GM12874 (cell line): Measurements from ENCODE around the gene KCNK13.

ENCODE experiments used
- TF ChIP-seq, protein P1 (sequence below): IDR thresholded peaks from 2 replicates; pipeline ENCODE4 v1.5.1; 2011; ENCODE audit warnings: low read depth, mild to moderate bottlenecking, control low read depth, low read length, moderate library complexity; ENCODE audit not compliant: insufficient read depth

Gene KCNK13

DNA sequence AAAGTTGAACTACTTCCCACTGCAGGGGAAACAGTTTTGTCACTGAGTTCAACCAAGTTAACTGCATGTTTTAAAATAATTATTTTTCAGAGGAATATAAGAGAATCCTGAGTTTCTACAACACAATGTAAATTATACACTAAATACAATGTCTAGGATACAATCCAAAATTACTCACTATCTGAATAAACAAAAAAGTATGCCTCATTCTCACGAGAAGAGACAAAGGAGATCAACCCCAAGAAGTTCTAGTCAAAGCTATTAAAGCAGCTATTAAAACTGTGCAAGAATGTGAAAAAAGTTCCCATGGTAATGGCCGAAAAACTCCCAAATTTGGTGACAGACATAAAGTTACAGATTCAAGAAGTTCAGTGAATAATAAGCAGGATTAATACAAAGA is 8.8 kb upstream of the KCNK13 start:
- TF ChIP-seq, protein P1, sequence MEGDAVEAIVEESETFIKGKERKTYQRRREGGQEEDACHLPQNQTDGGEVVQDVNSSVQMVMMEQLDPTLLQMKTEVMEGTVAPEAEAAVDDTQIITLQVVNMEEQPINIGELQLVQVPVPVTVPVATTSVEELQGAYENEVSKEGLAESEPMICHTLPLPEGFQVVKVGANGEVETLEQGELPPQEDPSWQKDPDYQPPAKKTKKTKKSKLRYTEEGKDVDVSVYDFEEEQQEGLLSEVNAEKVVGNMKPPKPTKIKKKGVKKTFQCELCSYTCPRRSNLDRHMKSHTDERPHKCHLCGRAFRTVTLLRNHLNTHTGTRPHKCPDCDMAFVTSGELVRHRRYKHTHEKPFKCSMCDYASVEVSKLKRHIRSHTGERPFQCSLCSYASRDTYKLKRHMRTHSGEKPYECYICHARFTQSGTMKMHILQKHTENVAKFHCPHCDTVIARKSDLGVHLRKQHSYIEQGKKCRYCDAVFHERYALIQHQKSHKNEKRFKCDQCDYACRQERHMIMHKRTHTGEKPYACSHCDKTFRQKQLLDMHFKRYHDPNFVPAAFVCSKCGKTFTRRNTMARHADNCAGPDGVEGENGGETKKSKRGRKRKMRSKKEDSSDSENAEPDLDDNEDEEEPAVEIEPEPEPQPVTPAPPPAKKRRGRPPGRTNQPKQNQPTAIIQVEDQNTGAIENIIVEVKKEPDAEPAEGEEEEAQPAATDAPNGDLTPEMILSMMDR: no peak

DNA sequence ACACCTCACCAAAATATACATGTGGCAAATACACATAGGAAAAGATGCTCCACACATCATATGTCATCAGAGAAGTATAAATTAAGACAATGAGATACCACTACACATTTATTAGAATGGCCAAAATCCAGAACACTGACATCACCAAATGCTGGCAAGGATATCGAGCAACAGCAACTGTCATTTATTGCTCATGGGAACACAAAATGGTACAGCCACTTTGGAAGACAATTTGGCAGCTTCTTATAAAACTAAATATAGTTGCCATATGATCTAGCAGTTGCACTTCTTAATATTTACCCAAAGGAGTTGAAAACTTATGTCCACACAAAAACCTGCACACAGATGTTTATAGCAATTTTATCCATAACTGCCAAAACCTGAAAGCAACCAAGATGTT is 7.0 kb upstream of the KCNK13 start:
- TF ChIP-seq, protein P1: no peak

DNA sequence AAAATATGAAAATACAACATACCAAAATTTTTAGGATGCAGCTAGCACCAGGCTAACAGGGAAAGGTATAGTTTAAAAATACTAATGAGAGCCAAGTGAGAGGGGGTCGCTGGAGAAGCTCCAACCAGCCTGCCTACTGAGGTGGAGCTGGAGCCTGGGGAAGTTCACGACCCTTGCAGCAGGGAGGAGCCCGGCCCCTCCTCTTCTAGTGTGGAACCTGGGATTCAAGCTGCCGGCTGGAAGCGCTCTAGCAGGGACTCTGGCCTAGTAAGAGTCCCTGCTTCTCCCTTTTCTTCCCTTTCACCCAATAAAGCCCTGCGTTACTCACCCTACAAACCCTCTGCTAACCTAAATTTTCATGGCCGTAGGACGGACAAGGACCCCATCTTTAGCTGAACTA is 5.0 kb upstream of the KCNK13 start:
- TF ChIP-seq, protein P1: no peak

DNA sequence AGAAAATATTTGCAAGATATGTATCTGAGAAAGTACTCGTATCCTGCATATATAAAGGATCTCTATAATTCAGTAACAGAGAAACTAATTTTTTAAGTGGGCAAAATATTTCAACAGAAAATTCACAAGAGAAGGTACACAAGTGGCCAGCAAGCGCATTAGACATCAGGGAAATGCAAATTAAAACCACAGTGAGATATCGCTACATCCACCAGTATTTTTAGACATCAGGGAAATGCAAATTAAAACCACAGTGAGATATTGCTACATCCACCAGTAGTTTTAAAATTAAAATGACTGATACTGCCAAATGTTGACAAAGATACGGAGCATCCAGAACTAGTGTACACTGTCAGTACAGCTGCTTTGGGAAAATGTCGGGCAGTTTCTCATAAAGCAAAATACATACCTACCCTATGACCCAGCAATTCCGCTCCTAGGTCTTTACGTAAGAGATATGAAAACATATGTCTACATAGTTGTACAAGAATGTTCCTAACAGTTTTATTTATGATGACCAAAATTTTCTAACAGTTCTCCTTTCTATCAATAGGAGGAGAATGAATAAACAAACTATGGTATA is 2.8 kb upstream of the KCNK13 start:
- TF ChIP-seq, protein P1: no peak

DNA sequence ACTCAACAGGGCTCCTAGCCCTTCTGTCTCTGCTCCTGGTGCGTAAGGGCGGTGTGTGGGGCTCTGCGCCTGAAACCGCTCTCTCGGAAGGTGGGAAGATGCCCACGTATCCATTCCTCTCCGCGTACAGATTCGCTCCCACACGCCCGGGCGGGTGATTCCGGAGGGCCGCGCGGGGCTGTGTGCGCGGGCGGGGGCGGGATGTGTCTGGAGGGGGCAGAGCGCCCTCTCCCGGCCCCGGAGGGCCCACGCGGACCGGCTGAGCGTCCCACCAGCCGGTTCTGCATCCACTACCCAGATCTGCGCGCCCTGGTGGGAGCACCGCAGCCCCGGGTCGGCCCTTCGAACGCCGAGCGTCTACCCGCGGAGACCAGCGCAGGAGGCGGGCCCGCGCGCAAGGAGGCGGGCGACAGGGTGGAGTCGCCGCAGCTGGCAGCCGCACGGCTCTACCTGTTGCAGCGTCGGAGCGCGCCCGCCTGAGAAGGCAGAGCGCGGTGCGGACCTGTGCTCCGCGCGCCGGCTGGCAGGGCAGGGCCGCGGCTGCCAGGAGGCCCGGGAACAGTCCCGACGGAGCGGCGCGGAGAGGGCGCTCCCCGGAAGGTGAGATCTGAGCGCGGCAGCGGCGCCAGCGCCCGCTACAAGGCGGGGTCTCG is 1.4 kb upstream of the KCNK13 start:
- TF ChIP-seq, protein P1: peak; percentile 76

DNA sequence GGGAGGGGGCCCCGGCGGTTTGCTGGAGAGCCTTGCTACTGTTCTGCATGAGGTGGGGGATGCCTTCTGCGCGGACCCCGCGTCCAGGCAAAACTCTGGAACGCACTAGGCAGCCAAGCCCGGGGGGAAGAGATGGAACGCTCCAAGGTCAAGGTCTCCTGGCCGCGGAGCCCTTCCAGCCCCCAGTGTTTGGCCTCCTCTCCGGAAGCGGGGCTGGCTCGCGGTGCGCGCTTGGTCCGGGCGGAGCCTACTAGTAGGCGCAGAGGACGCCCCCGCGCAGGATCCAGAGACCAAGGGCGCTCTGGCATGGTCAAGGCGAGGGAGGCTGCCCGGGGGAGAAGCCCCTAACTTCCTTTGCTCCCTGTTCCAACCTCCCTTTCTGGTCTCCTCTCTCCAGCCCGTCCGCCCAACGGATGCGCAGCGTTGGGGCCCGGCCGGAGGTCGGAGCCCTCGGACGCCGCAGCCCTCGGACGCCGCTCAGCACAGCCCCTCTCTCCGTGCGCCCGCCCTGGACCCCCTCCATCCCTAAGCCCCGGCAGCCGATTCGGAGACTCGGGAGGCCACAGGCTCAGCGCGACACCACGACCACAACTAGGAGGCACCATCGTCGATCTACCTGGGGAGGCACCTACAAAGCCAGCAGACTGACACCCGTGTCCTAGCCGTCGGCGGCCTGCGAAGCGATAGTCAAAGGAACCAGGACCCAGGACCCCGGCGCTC is 669 bp upstream of the KCNK13 start:
- TF ChIP-seq, protein P1: no peak

DNA sequence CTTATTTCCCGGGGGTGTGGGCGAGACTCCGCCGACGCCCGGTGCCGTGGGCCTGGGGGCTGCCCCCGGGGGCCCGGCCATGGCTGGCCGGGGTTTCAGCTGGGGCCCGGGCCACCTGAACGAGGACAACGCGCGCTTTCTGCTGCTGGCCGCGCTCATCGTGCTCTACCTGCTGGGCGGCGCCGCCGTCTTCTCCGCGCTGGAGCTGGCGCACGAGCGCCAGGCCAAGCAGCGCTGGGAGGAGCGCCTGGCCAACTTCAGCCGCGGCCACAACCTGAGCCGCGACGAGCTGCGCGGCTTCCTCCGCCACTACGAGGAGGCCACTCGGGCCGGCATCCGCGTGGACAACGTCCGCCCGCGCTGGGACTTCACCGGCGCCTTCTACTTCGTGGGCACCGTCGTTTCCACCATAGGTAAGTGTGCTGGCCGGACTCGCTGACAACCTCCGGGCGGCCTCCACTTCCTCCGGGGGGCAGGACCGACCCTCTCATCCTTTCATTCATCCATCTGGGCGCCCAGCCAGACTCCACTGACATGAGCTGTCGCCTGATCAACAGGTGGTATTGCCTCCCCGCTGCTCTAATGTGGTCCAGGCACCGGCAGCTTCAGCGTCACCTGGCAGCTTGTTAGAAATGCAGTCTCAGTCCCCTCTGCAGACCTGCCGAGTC is 467 bp downstream of the KCNK13 start:
- TF ChIP-seq, protein P1: no peak
